ENCODE results near the gene PATE3. TPM values are rescaled to one million over a fixed set of nuclear protein-coding genes. Genes with fewer than 3 reads are reported as not detected.

PATE3 gene
- total and polyA plus RNA-seq, 2 of the 8 experiments (the other 6 are each of a cell fraction or from before 2014, with no cell fraction given), result not detected

GRCh38 chr11:125807909-125808308, 20.0 kb downstream of the PATE3 start:
- H2BK12ac ChIP-seq (ENCODE audit: low read depth, low read length), result no peak overlapping the region
- no peaks in the 10 kb centered on the region for H3K79me1 ChIP-seq (ENCODE audit: low read depth, low read length)
- no peaks in the 10 kb centered on the region for H3K36me3 ChIP-seq (ENCODE audit: control insufficient read depth in 2 of 4, insufficient read depth in 4 of 4, low read length in 3 of 4)
- CTCF ChIA-PET (ENCODE audit: partially characterized antibody), result interaction anchor here (2.3 kb wide), 1 partner anchor 84 kb away, joined by 8 read pairs; no protein-coding TSS in a partner anchor
- H4K91ac ChIP-seq (replicated peaks; ENCODE audit: insufficient read length, low read length), result no peak overlapping the region
- peak overlapping the region; percentile 28; the same call in 1 of the 2 replicates for H2AFZ ChIP-seq (ENCODE audit: low read length)
- no peak overlapping the region for H3K23ac ChIP-seq (ENCODE audit: insufficient read length)
- H3K18ac ChIP-seq (ENCODE audit: extremely low read depth, low read length), result no peak overlapping the region
- H3K9ac ChIP-seq (replicated peaks in 1 of 4; ENCODE audit: extremely low read depth in 1 of 4, low read depth in 3 of 4, low read length in 3 of 4), result no peak overlapping the region
- H2AK5ac ChIP-seq (ENCODE audit: low read depth, low read length), result no peak overlapping the region
- H4K8ac ChIP-seq (ENCODE audit: extremely low read depth, insufficient read depth, low read length), result no peak overlapping the region
- WGBS, 2 experiments (ENCODE audit: extremely low coverage in 1 of 2, insufficient coverage in 1 of 2, insufficient read length in 1 of 2, insufficient replicate concordance in 2 of 2, low coverage in 1 of 2, low lambda C conversion rate in 2 of 2, missing lambda C conversion rate in 1 of 2), result 83% methylated on average over 1 of the region's 1 CpG; no CpG with 5 or more reads in 1 of the 2 experiments
- H3K27me3 ChIP-seq (replicated peaks in 1 of 4; ENCODE audit: control insufficient read depth in 3 of 4, extremely low read depth in 1 of 4, insufficient read depth in 3 of 4, low read length in 3 of 4), result no peaks in the 10 kb centered on the region
- no peak overlapping the region for H3K14ac ChIP-seq (ENCODE audit: insufficient read length)
- DNase-seq (ENCODE audit: low read depth in 1 of 2, low spot score in 2 of 2) (no peak), FAIRE-seq (no peak)
- no peaks in the 10 kb centered on the region for H3K4me1 ChIP-seq (replicated peaks in 1 of 4; ENCODE audit: control insufficient read depth in 3 of 4, insufficient read depth in 4 of 4, low read length in 3 of 4)
- POLR2A ChIA-PET (ENCODE audit: partially characterized antibody), result no interaction called here
- no peak overlapping the region for H3K4me3 ChIP-seq (ENCODE audit: extremely low read depth in 1 of 4, insufficient read depth in 2 of 4, low read depth in 3 of 4, low read length in 4 of 4)
- no peaks in the 10 kb centered on the region for H4K20me1 ChIP-seq (replicated peaks in 1 of 2; ENCODE audit: control insufficient read depth in 1 of 2, insufficient read depth in 2 of 2, low read length in 2 of 2)
- no peak overlapping the region for H2BK120ac ChIP-seq (replicated peaks; ENCODE audit: low read depth, low read length)
- H4K5ac ChIP-seq (ENCODE audit: insufficient read length, low read depth, low read length), result no peak overlapping the region
- no peaks in the 10 kb centered on the region for H3K23me2 ChIP-seq (ENCODE audit: low read depth, low read length)
- no peak overlapping the region for H3K27ac ChIP-seq (ENCODE audit: low read depth, low read length)
- H3K56ac ChIP-seq (replicated peaks; ENCODE audit: insufficient read length, low read depth, low read length), result no peak overlapping the region
- H3K79me2 ChIP-seq (ENCODE audit: control insufficient read depth in 1 of 2, insufficient read depth in 2 of 2, low read length in 2 of 2), result no peaks in the 10 kb centered on the region
- no peak overlapping the region for H3K4me2 ChIP-seq (ENCODE audit: insufficient read depth in 1 of 2, low read depth in 2 of 2, low read length in 2 of 2)
- H2BK5ac ChIP-seq (ENCODE audit: low read depth, low read length), result no peak overlapping the region
- no peak overlapping the region for H2BK20ac ChIP-seq (ENCODE audit: low read length)
- H3K9me3 ChIP-seq (ENCODE audit: insufficient read depth in 2 of 2, low read depth in 1 of 2, low read length in 1 of 2), result peaks cover 3 to 4% of the 10 kb centered on the region in 2 experiments; a peak in 3 of 4 replicates
- H2BK15ac ChIP-seq (ENCODE audit: low read length), result no peak overlapping the region
- TF ChIP-seq EP300 (IDR thresholded peaks at IDR 0.05; ENCODE audit: borderline replicate concordance in 1 of 2, low read depth in 2 of 2, low read length in 2 of 2), result no peak
- no peak for TF ChIP-seq CBX5 (IDR thresholded peaks at IDR 0.05; ENCODE audit: low read depth, low read length)
- TF ChIP-seq BRCA1 (IDR thresholded peaks at IDR 0.05; ENCODE audit: low read depth, low read length), result no peak
- no peak for TF ChIP-seq KDM1A (IDR thresholded peaks at IDR 0.05; ENCODE audit: borderline replicate concordance, low read length)
- no peak overlapping the region for H3K4ac ChIP-seq (replicated peaks; ENCODE audit: insufficient read length, low read depth, low read length)
